Upper lobe of right lung (tissue), 1 donor: ENCODE data around the gene FOSL1. TPM values are rescaled to one million over a fixed set of nuclear protein-coding genes. Genes with fewer than 3 reads are reported as not detected.

ENCODE experiments used
- ATAC-seq: fragments of 200-7000 bp; cut with Tn5 transposase; one replicate; pipeline ENCODE4 v1.9.1; 2020; ENCODE audit warnings: mild to moderate bottlenecking, moderate library complexity
- DNase-seq: peaks from one replicate; pipeline ENCODE4 v3.0.0-alpha.2; 2020
- H3K27ac ChIP-seq: fragments of 200-600 bp; one replicate; pipeline ENCODE4 v1.8.0; 2022
- H3K27me3 ChIP-seq: fragments of 200-600 bp; one replicate; pipeline ENCODE4 v1.8.0; 2022; ENCODE audit warnings: mild to moderate bottlenecking
- H3K36me3 ChIP-seq: fragments of 200-600 bp; one replicate; pipeline ENCODE4 v1.8.0; 2022
- H3K4me1 ChIP-seq: fragments of 200-600 bp; one replicate; pipeline ENCODE4 v1.8.0; 2022
- H3K4me3 ChIP-seq: fragments of 200-600 bp; one replicate; pipeline ENCODE4 v1.8.0; 2022; ENCODE audit warnings: mild to moderate bottlenecking
- H3K9me3 ChIP-seq: fragments of 200-600 bp; one replicate; pipeline ENCODE4 v1.8.0; 2022
- intact Hi-C: fragments of 100-400 bp; cut with DNase I; formaldehyde crosslinking; loops from one replicate; pipeline ENCODE4 v1.11.0; 2022
- long read RNA-seq: library from polyadenylated mRNA; unstranded; transcript quantifications from one replicate; pipeline ENCODE4 v2.0.0, GENCODE V29; 2021
- total RNA-seq: library from RNA; stranded (reverse); fragmentation: NEBNext Ultra II Directional; extraction: Animal tissue kit (Norgen Biotek cat#: 25700); gene quantifications from one replicate; pipeline ENCODE4 v1.2.1, GENCODE V29; 2021
- TF ChIP-seq, protein P1 (sequence below): fragments of 200-600 bp; IDR thresholded peaks from one replicate; pipeline ENCODE4 v1.8.0; 2022; ENCODE audit warnings: antibody characterized with exemption
- donor health status: DM: no; HTN: yes; CAD: no; lungs with severe emphysema.

FOSL1 gene
- total RNA-seq, result 3.9 TPM
- long read RNA-seq, partial matches to known transcripts, result 3 of 12 reads
- long read RNA-seq, other reads (novel, unspliced or antisense), result 5 of 12 reads

DNA sequence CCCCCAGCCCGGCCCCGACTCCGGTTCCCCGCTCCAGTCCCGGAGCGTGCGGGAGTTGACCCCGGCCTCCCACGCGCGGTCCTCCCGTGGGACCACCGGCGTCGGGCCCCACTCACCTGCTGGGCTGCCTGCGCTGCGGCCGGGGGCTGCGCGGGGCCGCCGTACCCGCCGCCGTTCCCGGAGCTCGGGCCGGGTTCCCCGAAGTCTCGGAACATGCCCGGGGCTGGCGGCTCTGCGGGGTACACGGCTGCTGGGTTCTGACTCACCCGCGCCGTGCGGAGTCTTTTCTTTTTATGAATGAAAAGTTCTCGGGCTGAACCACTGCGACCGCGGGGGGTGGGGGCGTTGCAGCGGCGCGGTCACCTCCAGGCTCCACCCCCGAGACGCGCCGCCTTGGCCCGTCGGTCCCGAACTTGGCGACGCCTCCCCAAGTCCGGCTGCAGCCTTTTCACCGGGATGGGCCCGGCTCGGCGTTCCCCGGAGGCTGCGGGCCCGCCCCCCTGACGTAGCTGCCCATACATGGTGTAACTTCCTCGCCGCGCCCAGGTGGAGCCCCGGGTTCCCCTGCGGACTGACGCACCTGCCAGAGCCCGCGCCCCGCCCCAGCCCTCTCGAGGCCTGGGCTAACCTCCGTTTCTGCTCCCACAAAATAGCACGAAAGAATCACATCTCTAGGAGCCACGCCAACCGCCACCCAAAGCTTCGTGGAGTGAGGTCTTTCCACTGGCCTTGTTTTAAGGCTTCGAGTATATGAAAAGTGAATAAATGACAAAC, at the start of gene FOSL1:
Gene FOSL1, minus strand, starts transcription at position 264 of the 774 bp plus-strand sequence. Its CDS starts 49 bp downstream, at position 215.
- H3K27ac ChIP-seq, result peak within 1 kb of the TSS; percentile 55
- peak; percentile 95 for ATAC-seq
- TF ChIP-seq, protein P1, sequence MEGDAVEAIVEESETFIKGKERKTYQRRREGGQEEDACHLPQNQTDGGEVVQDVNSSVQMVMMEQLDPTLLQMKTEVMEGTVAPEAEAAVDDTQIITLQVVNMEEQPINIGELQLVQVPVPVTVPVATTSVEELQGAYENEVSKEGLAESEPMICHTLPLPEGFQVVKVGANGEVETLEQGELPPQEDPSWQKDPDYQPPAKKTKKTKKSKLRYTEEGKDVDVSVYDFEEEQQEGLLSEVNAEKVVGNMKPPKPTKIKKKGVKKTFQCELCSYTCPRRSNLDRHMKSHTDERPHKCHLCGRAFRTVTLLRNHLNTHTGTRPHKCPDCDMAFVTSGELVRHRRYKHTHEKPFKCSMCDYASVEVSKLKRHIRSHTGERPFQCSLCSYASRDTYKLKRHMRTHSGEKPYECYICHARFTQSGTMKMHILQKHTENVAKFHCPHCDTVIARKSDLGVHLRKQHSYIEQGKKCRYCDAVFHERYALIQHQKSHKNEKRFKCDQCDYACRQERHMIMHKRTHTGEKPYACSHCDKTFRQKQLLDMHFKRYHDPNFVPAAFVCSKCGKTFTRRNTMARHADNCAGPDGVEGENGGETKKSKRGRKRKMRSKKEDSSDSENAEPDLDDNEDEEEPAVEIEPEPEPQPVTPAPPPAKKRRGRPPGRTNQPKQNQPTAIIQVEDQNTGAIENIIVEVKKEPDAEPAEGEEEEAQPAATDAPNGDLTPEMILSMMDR, result peak; percentile 6

GRCh38 chr11:65947603-65948125, 47.5 kb upstream of the FOSL1 start:
- intact Hi-C loops, result no loop called here
- Histone ChIP-seq H3K4me1 (no peaks in the 10 kb centered on the region), H3K27ac (no peak overlapping the region), H3K4me3 (no peak overlapping the region), H3K27me3 (no peaks in the 10 kb centered on the region), H3K36me3 (no peaks in the 10 kb centered on the region), H3K9me3 (no peaks in the 10 kb centered on the region)
- ATAC-seq (peak; percentile 31), DNase-seq (no peak)
- TF ChIP-seq, protein P1, result no peak

More for the DNA sequence above, at the start of gene FOSL1:
- Histone ChIP-seq H3K4me3 (peak within 1 kb of the TSS; percentile 65), H3K27me3 (no peaks in the 10 kb centered on the region), H3K9me3 (no peaks in the 10 kb centered on the region), H3K36me3 (no peaks in the 10 kb centered on the region), H3K4me1 (peaks cover 18% of the 10 kb centered on the region)
- intact Hi-C loops, result no loop called here
- peak; percentile 97 for DNase-seq

- H3K4me3 ChIP-seq, result no peak overlapping the region
- no peak overlapping the region for H3K27ac ChIP-seq
- no peaks in the 10 kb centered on the region for H3K36me3 ChIP-seq
- H3K4me1 ChIP-seq, result no peaks in the 10 kb centered on the region
- no peak for ATAC-seq
- no peak for DNase-seq
- intact Hi-C loops, result no loop called here
- H3K27me3 ChIP-seq, result no peaks in the 10 kb centered on the region
- no peaks in the 10 kb centered on the region for H3K9me3 ChIP-seq
- TF ChIP-seq, protein P1, result no peak
Observed at GRCh38 chr11:65947133-65947532, 46.9 kb upstream of the FOSL1 start.

GRCh38 chr11:65946655-65947054, 46.5 kb upstream of the FOSL1 start:
- H3K27me3 ChIP-seq, result no peaks in the 10 kb centered on the region
- intact Hi-C loops, result no loop called here
- ATAC-seq, result peak; percentile 10

GRCh38 chr11:65945941-65946558, 45.9 kb upstream of the FOSL1 start:
- TF ChIP-seq, protein P1, result no peak
- ATAC-seq (no peak), DNase-seq (no peak)
- intact Hi-C loops, result no loop called here
- Histone ChIP-seq H3K27me3 (no peaks in the 10 kb centered on the region), H3K36me3 (no peaks in the 10 kb centered on the region), H3K9me3 (no peaks in the 10 kb centered on the region), H3K4me3 (no peak overlapping the region), H3K27ac (no peak overlapping the region), H3K4me1 (no peaks in the 10 kb centered on the region)

More at GRCh38 chr11:65946655-65947054, 46.5 kb upstream of the FOSL1 start:
- no peak overlapping the region for H3K4me3 ChIP-seq
- TF ChIP-seq, protein P1, result no peak
- H3K36me3 ChIP-seq, result no peaks in the 10 kb centered on the region
- no peaks in the 10 kb centered on the region for H3K9me3 ChIP-seq
- H3K4me1 ChIP-seq, result no peaks in the 10 kb centered on the region
- DNase-seq, result no peak
- H3K27ac ChIP-seq, result no peak overlapping the region
